ENCODE results near the gene PDIA6.

- TF ChIP-seq CTCF (IDR thresholded peaks at IDR 0.05) (no peak), POLR2A (IDR thresholded peaks at IDR 0.05) (no peak)
These were observed 11.6 kb upstream of the PDIA6 start for GRCh38 chr2:10824191-10824590.
